Vagina (tissue), 2 donors: ENCODE results near the gene PHF8. TPM values are rescaled to one million over a fixed set of nuclear protein-coding genes. Genes with fewer than 3 reads are reported as not detected.

Source experiments
- DNase-seq, 2 donors: peaks; one replicate each; pipeline ENCODE4 v3.0.0-alpha.2; 2017; ENCODE audit errors: extremely low spot score in 2 of 2
- H3K27ac ChIP-seq: fragments of 200-600 bp; sonication (generic); one replicate; pipeline ENCODE4 v1.5.1; 2019
- H3K27me3 ChIP-seq: fragments of 200-600 bp; sonication (generic); one replicate; pipeline ENCODE4 v1.5.1; 2019
- H3K36me3 ChIP-seq, 2 donors: fragments of 200-600 bp; sonication (generic); one replicate each; pipeline ENCODE4 v1.5.1; 2017 to 2019
- H3K4me1 ChIP-seq: fragments of 200-600 bp; sonication (generic); one replicate; pipeline ENCODE4 v1.5.1; 2019
- H3K4me3 ChIP-seq, 2 donors: fragments of 200-600 bp; sonication (generic); 1 replicate in 1 of 2; 2 replicates in 1 of 2; pipeline ENCODE4 v1.5.1; 2016 to 2019
- H3K9me3 ChIP-seq: fragments of 200-600 bp; sonication (generic); one replicate; pipeline ENCODE4 v1.5.1; 2019
- POLR2A ChIP-seq, 2 donors: fragments of 450-650 bp; IDR thresholded peaks; one replicate each; pipeline ENCODE4 v1.6.1; 2017; ENCODE audit warnings: antibody characterized with exemption in 2 of 2, mild to moderate bottlenecking in 2 of 2, moderate library complexity in 2 of 2
- POLR2AphosphoS5 ChIP-seq, 2 donors: sonication (generic); formaldehyde crosslinking; IDR thresholded peaks; one replicate each; pipeline ENCODE4 v1.9.0; 2017; ENCODE audit warnings: antibody characterized with exemption in 2 of 2, mild to moderate bottlenecking in 2 of 2, low read depth in 1 of 2; ENCODE audit not compliant: insufficient read depth in 1 of 2
- intact Hi-C: fragments of 100-400 bp; cut with DNase I; formaldehyde crosslinking; loops from one replicate; pipeline ENCODE4 v1.15.1; 2023
- total RNA-seq: library from RNA; depleted of rRNA; stranded (reverse); fragments of >200 nt; gene quantifications from one replicate; pipeline ENCODE4 v1.2.3, GENCODE V29; 2016
- TF ChIP-seq, protein P1 (sequence below), 3 experiments: fragments of 450-650 bp in 2 of 3; fragments of 200-600 bp in 1 of 3; sonication (generic) in 1 of 3; IDR thresholded peaks; one replicate each; pipeline ENCODE4 v1.5.1; 2017 to 2019; ENCODE audit warnings: antibody characterized with exemption in 3 of 3, mild to moderate bottlenecking in 2 of 3, moderate library complexity in 2 of 3

The PHF8 gene
- total RNA-seq, 1 donor from 2014 or later, result 33.9 TPM

DNA sequence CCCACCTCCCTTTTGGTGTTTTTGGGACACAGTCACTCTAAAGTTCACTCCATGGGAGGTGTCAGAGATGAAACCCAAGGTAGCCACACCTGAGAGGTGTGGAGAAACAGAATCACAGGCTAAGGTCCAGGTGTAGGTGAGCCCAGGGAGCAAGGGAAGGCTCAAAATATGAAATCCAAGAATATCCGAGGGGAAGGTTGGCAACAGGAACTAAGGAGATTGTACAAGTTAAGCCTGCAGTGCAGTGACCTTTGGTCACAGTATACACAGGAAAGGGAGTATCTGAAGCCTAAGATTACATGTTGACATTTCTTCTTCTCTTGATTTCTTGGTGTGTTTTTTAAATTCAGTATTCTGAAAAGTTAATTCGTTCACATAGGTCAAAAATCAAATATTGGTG, 46.5 kb downstream of the PHF8 start:
- intact Hi-C loops, result no loop called here
- H3K9me3 ChIP-seq, result no peaks in the 10 kb centered on the region
- H3K36me3 ChIP-seq, result peaks cover 0 to 32% of the 10 kb centered on the region in 2 donors
- H3K27ac ChIP-seq, result no peak overlapping the region
- H3K4me1 ChIP-seq, result no peaks in the 10 kb centered on the region
- no peak for TF ChIP-seq POLR2A (IDR thresholded peaks at IDR 0.05)
- TF ChIP-seq, protein P1, sequence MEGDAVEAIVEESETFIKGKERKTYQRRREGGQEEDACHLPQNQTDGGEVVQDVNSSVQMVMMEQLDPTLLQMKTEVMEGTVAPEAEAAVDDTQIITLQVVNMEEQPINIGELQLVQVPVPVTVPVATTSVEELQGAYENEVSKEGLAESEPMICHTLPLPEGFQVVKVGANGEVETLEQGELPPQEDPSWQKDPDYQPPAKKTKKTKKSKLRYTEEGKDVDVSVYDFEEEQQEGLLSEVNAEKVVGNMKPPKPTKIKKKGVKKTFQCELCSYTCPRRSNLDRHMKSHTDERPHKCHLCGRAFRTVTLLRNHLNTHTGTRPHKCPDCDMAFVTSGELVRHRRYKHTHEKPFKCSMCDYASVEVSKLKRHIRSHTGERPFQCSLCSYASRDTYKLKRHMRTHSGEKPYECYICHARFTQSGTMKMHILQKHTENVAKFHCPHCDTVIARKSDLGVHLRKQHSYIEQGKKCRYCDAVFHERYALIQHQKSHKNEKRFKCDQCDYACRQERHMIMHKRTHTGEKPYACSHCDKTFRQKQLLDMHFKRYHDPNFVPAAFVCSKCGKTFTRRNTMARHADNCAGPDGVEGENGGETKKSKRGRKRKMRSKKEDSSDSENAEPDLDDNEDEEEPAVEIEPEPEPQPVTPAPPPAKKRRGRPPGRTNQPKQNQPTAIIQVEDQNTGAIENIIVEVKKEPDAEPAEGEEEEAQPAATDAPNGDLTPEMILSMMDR (IDR thresholded peaks at IDR 0.05), result no peak
- TF ChIP-seq POLR2AphosphoS5 (IDR thresholded peaks at IDR 0.05; ENCODE audit: insufficient read depth in 1 of 2, low read depth in 1 of 2), result no peak
- no peak for DNase-seq
- H3K27me3 ChIP-seq, result no peaks in the 10 kb centered on the region
- H3K4me3 ChIP-seq, result no peak overlapping the region

DNA sequence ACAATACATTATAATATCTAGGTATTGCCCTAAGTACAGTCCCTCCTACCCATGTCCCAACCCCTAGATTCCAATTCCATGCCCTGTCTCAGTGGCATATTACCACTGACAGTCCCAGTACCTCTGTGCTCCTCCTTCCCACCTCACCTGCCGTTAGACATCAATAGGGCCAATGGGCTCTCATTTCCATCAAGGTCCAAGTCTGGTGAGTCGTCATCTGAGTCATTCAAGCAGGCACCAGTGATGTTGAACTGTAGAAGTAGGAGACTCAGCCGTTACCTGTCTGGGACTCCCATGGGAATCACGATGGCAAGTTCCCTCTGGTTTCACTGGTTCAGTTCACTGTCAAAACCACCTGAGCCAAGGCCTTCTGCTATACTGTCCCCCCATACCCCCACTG, 51.7 kb downstream of the PHF8 start:
- TF ChIP-seq, protein P1 (IDR thresholded peaks at IDR 0.05), result no peak
- TF ChIP-seq POLR2A (IDR thresholded peaks at IDR 0.05) (no peak), POLR2AphosphoS5 (IDR thresholded peaks at IDR 0.05; ENCODE audit: insufficient read depth in 1 of 2, low read depth in 1 of 2) (no peak)
- no peaks in the 10 kb centered on the region for H3K4me1 ChIP-seq
- no peaks in the 10 kb centered on the region for H3K27me3 ChIP-seq
- no peaks in the 10 kb centered on the region for H3K9me3 ChIP-seq
- H3K4me3 ChIP-seq, result no peak overlapping the region
- DNase-seq, result no peak
- intact Hi-C loops, result no loop called here
- H3K27ac ChIP-seq, result no peak overlapping the region
- H3K36me3 ChIP-seq, result peaks cover 0 to 16% of the 10 kb centered on the region in 2 donors

DNA sequence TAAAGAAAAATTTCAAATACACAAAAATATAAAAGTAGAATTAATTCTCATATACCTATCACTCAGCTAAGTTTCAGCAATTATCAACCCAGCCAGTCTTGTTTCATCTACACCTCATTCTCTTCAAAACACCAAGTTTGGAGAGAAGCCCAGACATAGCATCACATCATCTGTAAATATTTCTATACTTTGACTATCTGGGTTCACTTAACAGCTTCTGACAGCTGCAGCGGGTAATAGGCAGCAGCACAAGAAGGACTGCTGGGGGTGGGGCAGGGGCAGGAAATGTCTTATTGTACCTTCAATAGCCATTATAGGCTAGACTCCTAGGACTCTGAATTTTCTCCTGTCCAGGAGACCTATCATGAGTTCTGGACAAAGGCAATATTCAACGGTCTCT, 54.1 kb downstream of the PHF8 start:
- intact Hi-C loops, result no loop called here
- Histone ChIP-seq H3K4me3 (no peak overlapping the region), H3K27me3 (no peaks in the 10 kb centered on the region), H3K4me1 (no peaks in the 10 kb centered on the region), H3K9me3 (no peaks in the 10 kb centered on the region), H3K36me3 (peaks cover 0 to 13% of the 10 kb centered on the region in 2 donors), H3K27ac (no peak overlapping the region)
- TF ChIP-seq POLR2A (IDR thresholded peaks at IDR 0.05), result no peak
- TF ChIP-seq, protein P1 (IDR thresholded peaks at IDR 0.05), result no peak
- no peak for TF ChIP-seq POLR2AphosphoS5 (IDR thresholded peaks at IDR 0.05; ENCODE audit: insufficient read depth in 1 of 2, low read depth in 1 of 2)
- no peak for DNase-seq

DNA sequence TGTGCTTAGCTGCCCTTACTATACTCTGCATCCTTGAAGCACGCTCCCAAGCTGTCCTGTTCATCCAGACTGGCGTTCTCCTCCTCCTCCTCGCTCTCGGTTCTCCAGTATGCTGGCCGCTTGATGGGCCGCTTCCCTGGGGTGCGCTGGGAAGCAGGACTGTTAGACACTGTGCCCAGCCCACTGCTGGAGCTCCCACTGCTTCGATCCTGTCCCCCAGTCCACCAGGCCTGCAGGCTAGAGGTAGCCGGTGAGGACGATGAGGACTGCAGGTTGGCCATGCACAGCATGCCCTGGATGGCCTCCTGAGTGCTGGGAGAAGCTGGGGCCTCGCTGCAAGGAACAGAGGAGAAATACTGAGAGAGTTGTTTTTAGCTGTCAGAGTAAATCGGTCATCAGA, 59.4 kb downstream of the PHF8 start:
- H3K4me1 ChIP-seq, result no peaks in the 10 kb centered on the region
- H3K27me3 ChIP-seq, result no peaks in the 10 kb centered on the region
- peaks cover 0 to 11% of the 10 kb centered on the region in 2 donors for H3K36me3 ChIP-seq
- H3K4me3 ChIP-seq, result no peak overlapping the region
- no peak for TF ChIP-seq POLR2AphosphoS5 (IDR thresholded peaks at IDR 0.05; ENCODE audit: insufficient read depth in 1 of 2, low read depth in 1 of 2)
- no peak for TF ChIP-seq POLR2A (IDR thresholded peaks at IDR 0.05)
- TF ChIP-seq, protein P1 (IDR thresholded peaks at IDR 0.05), result no peak
- DNase-seq, result no peak
- H3K9me3 ChIP-seq, result no peaks in the 10 kb centered on the region
- no peak overlapping the region for H3K27ac ChIP-seq
- intact Hi-C loops, result no loop called here

DNA sequence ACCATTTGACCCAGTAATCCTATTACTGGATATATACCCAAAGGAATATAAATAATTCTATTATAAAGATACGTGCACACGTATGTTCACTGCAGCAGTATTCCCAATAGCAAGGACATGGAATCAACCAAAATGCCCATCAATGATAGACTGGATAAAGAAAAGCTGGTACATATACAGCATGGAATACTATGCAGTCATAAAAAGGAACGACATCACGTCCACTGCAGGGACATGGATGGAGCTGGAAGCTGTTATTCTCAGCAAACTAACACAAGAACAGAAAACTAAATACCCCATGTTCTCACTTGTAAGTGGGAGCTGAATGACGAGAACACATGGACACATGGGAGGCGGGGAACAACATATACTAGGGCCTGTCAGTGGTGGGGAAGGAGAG, 69.7 kb downstream of the PHF8 start:
- no peak overlapping the region for H3K4me3 ChIP-seq
- peaks cover 0 to 7% of the 10 kb centered on the region in 2 donors for H3K36me3 ChIP-seq
- TF ChIP-seq POLR2A (IDR thresholded peaks at IDR 0.05), result no peak
- TF ChIP-seq, protein P1 (IDR thresholded peaks at IDR 0.05), result no peak
- no peak for TF ChIP-seq POLR2AphosphoS5 (IDR thresholded peaks at IDR 0.05; ENCODE audit: insufficient read depth in 1 of 2, low read depth in 1 of 2)
- no peak for DNase-seq
- no peaks in the 10 kb centered on the region for H3K27me3 ChIP-seq
- H3K27ac ChIP-seq, result no peak overlapping the region
- intact Hi-C loops, result no loop called here
- H3K9me3 ChIP-seq, result no peaks in the 10 kb centered on the region
- no peaks in the 10 kb centered on the region for H3K4me1 ChIP-seq
